T47D (cell line): Measurements from ENCODE around the gene DCAF8L1.
"Not testable (repeated sequence)": the region's sequence is repeated elsewhere in the genome, so short reads cannot be mapped to it uniquely, and the experiment has no call there.

Source experiments
- DNase-seq, 2 experiments: peaks; one replicate each; pipeline versions ENCODE4 v3.0.0 to v3.0.0-alpha.2; 2011 to 2012; ENCODE audit warnings: low read depth in 1 of 2, low spot score in 1 of 2
- JUND ChIP-seq: IDR thresholded peaks from 2 replicates; pipeline ENCODE4 v1.6.1; 2012; ENCODE audit warnings: low read depth
- in situ Hi-C: cut with HindIII; loops from 2 replicates; pipeline ENCODE4 v1.10.0; 2016; ENCODE audit warnings: low sequenced_read_pairs, low pct_unique_long_range_greater_than_20kb

The DCAF8L1 gene

GRCh38 chrX:27981349-27981748 lies at the start of gene DCAF8L1:
DCAF8L1 (minus strand) TSS chrX:27981449; CDS start chrX:27981334, 115 bp downstream.
- in situ Hi-C loops, result no loop called here
- no peak for TF ChIP-seq JUND
- no peak for DNase-seq

GRCh38 chrX:28022371-28022770 lies 41.1 kb upstream of the DCAF8L1 start:
- DNase-seq, result no peak
- TF ChIP-seq JUND, result no peak
- in situ Hi-C loops, result no loop called here

GRCh38 chrX:28016823-28017222 lies 35.6 kb upstream of the DCAF8L1 start:
- no peak for TF ChIP-seq JUND
- in situ Hi-C loops, result no loop called here
- no peak for DNase-seq

DNA sequence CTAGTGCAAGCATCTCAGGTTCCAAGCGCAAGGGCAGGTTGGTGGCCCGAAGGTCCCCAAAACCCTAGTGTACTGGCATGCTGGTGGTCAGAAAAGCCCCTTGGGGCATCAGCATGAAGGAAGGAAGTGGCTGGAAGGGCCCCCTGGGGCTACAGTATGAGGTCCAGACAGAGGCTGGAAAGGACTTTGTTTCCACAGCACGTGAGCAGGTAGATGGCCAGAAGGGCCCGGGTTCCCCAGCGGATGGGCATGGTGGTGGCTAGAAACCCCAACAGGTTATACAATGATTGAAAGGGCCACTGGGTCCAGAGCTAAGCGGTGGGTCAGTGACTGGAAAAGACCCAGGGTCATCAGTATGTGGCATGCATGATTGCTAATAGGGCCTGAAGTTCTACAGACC lies 34.7 kb upstream of the DCAF8L1 start:
- in situ Hi-C loops, result no loop called here
- no peak for DNase-seq

GRCh38 chrX:28010875-28011274 lies 29.6 kb upstream of the DCAF8L1 start:
- in situ Hi-C loops, result no loop called here
- no peak for DNase-seq
- no peak for TF ChIP-seq JUND

More for the DNA sequence above, 34.7 kb upstream of the DCAF8L1 start:
- TF ChIP-seq JUND, result no peak

DNA sequence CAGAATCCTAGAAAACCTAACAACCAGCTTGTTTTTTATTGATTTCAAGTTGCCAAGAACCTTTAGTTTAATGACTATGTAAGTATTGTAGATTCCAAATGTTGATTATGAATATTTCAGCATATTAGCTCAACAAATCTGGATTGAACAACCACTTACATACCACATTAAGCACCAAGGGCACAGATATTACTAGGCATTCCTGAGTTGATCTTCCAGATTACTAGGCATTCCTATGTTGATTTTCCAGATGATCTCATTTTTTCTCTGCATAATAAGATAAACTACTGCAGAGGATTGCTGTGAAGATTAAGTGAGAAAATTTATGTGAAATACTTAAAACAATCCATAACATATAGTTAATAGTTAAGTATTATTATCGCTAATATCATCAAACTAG lies 17.4 kb upstream of the DCAF8L1 start:
- no peak for DNase-seq
- no peak for TF ChIP-seq JUND
- in situ Hi-C loops, result no loop called here

- no peak for DNase-seq
- in situ Hi-C loops, result no loop called here
- no peak for TF ChIP-seq JUND
Measured at GRCh38 chrX:27997622-27998021, 16.4 kb upstream of the DCAF8L1 start.

GRCh38 chrX:27996132-27996531 lies 14.9 kb upstream of the DCAF8L1 start:
- no peak for DNase-seq
- in situ Hi-C loops, result no loop called here
- no peak for TF ChIP-seq JUND

GRCh38 chrX:27995611-27996010 lies 14.4 kb upstream of the DCAF8L1 start:
- no peak for DNase-seq
- no peak for TF ChIP-seq JUND
- in situ Hi-C loops, result no loop called here

DNA sequence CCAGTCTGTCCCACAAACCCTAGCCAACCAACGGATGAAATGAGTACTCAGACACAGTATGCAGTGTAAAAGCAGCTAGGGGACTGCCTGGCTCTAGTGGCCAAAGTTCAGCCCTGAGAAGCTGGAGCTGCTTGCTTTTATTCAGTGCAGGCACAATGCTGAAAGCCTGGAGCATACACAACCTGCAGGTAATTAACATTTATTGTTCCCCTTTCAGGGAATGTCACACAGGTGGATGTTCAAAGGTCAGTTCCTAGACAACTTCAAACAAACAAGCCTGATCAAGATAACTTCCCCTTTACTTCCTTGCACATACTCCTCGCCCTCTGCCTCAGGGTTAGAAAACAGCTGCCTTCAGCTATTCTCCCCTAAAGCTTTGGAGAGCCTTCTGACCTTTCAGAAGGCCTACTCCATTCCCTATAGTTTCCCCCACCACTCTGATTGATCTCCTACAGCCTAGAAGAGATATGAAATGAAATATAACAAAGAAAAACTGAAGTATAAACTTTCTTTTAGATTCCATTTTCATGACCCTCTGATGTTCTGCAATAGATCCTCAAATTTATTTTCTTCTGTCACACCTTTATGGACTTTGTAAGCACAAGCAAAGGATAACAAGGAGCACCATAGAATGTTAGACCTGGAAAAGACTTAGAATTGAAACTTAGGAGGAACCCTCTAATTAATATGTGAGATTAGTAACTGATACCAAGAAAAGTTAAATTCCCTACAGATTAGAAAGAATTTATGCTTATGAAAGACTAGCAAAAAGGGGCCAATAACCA lies 6.8 kb upstream of the DCAF8L1 start:
- TF ChIP-seq JUND, result no peak
- in situ Hi-C loops, result no loop called here
- DNase-seq, result no peak

GRCh38 chrX:27976934-27977333 lies 4.3 kb downstream of the DCAF8L1 start:
- DNase-seq, in situ Hi-C loops: not testable (repeated sequence)

GRCh38 chrX:27976284-27976683 lies 5.0 kb downstream of the DCAF8L1 start:
- no peak for TF ChIP-seq JUND
- in situ Hi-C loops, result no loop called here
- DNase-seq, result no peak

DNA sequence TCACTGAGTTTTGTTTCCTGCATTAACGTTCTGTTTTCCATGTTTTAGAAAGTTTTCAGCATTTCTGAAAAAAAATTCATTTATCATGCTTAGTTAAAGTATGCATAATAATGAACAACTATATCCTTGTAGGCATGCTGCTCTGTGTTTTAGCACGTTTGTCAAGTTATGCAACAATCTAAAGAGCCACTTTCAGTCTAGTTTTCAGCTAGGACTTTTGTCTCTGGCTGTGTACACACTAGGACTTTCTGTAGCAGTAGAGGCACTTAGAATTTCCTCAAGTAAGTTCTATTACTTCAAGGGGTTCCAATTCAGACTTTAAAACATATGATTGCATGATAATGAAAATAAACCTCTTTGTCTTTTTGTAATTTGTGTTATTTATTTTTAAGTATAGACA lies 12.4 kb downstream of the DCAF8L1 start:
- no peak for TF ChIP-seq JUND
- DNase-seq, result no peak
- in situ Hi-C loops, result no loop called here

GRCh38 chrX:27968352-27968751 lies 12.9 kb downstream of the DCAF8L1 start:
- TF ChIP-seq JUND, result no peak
- in situ Hi-C loops, result no loop called here
- no peak for DNase-seq
